Naive thymus-derived CD4-positive, alpha-beta T cell (primary cell): Measurements from ENCODE around the gene CPNE1. TPM values are rescaled to one million over a fixed set of nuclear protein-coding genes. Genes with fewer than 3 reads are reported as not detected.

Source experiments
- ATAC-seq: fragments of 150-1000 bp; cut with Tn5 transposase; 2 replicates; pipeline ENCODE4 v1.10.0; 2021; ENCODE audit warnings: mild to moderate bottlenecking, moderate library complexity
- CTCF ChIA-PET: fragments of 350-600 bp; sonication (Branson Sonifier 250); formaldehyde crosslinking; loops from one replicate; lab custom pipeline; 2021; ENCODE audit warnings: antibody characterized with exemption; lab: Charles Lee
- POLR2A ChIA-PET: fragments of 350-600 bp; sonication (Branson Sonifier 250); formaldehyde crosslinking; loops from one replicate; lab custom pipeline; 2021; ENCODE audit warnings: antibody characterized with exemption, inconsistent platforms; lab: Charles Lee
- DNase-seq, 9 donors: peaks; one replicate each; pipeline versions ENCODE4 v3.0.0 to v3.0.0-alpha.2; 2020 to 2022; ENCODE audit warnings: mixed read lengths in 1 of 9
- H3K27ac ChIP-seq: one replicate; pipeline ENCODE4 v1.7.0; 2013; ENCODE audit warnings: mild to moderate bottlenecking, low read depth, low read length, moderate library complexity
- H3K27me3 ChIP-seq, 2 donors: one replicate each; pipeline ENCODE4 v1.7.0; 2013; ENCODE audit warnings: low read length in 2 of 2, mild to moderate bottlenecking in 2 of 2, moderate library complexity in 2 of 2; ENCODE audit not compliant: control insufficient read depth in 2 of 2, insufficient read depth in 2 of 2
- H3K36me3 ChIP-seq, 3 experiments: 1 replicate in 2 of 3; 2 replicates in 1 of 3; pipeline ENCODE4 v1.7.0; 2013; ENCODE audit warnings: low read length in 3 of 3, mild to moderate bottlenecking in 3 of 3, moderate library complexity in 1 of 3; ENCODE audit not compliant: insufficient read depth in 3 of 3, control insufficient read depth in 2 of 3
- H3K4me1 ChIP-seq, 2 donors: one replicate each; pipeline ENCODE4 v1.7.0; 2013; ENCODE audit warnings: low read length in 2 of 2, mild to moderate bottlenecking in 2 of 2, moderate library complexity in 1 of 2; ENCODE audit not compliant: control insufficient read depth in 2 of 2, insufficient read depth in 2 of 2
- H3K4me3 ChIP-seq: 2 replicates; pipeline ENCODE4 v1.7.0; 2013; ENCODE audit warnings: mild to moderate bottlenecking, low read length
- H3K9me3 ChIP-seq, 3 experiments: 1 replicate in 2 of 3; 2 replicates in 1 of 3; pipeline ENCODE4 v1.7.0; 2013; ENCODE audit warnings: low read length in 3 of 3; ENCODE audit not compliant: control insufficient read depth in 2 of 3
- H3K27ac Mint-ChIP-seq, 9 donors: one replicate each; pipeline ENCODE4 v1.8.0; 2020 to 2022; ENCODE audit warnings: mixed read lengths in 9 of 9, mild to moderate bottlenecking in 8 of 9, moderate library complexity in 5 of 9, inconsistent platforms in 2 of 9
- H3K27me3 Mint-ChIP-seq, 5 donors: one replicate each; pipeline ENCODE4 v1.8.0; 2021 to 2022; ENCODE audit warnings: mixed read lengths in 5 of 5, mild to moderate bottlenecking in 1 of 5
- H3K36me3 Mint-ChIP-seq, 5 donors: one replicate each; pipeline ENCODE4 v1.8.0; 2020 to 2022; ENCODE audit warnings: mixed read lengths in 5 of 5, mild to moderate bottlenecking in 3 of 5, inconsistent platforms in 1 of 5
- H3K4me1 Mint-ChIP-seq, 7 donors: one replicate each; pipeline ENCODE4 v1.8.0; 2020 to 2022; ENCODE audit warnings: mixed read lengths in 7 of 7, mild to moderate bottlenecking in 3 of 7, inconsistent platforms in 1 of 7
- H3K4me3 Mint-ChIP-seq, 10 donors: one replicate each; pipeline ENCODE4 v1.8.0; 2020 to 2022; ENCODE audit warnings: mild to moderate bottlenecking in 10 of 10, mixed read lengths in 10 of 10, moderate library complexity in 6 of 10, inconsistent platforms in 2 of 10
- H3K9me3 Mint-ChIP-seq, 11 donors: one replicate each; pipeline ENCODE4 v1.8.0; 2020 to 2022; ENCODE audit warnings: mixed read lengths in 11 of 11, mild to moderate bottlenecking in 4 of 11, inconsistent platforms in 1 of 11, moderate library complexity in 1 of 11
- intact Hi-C, 2 donors: fragments of 100-400 bp; cut with micrococcal nuclease; formaldehyde crosslinking; loops; one replicate each; pipeline ENCODE4 v1.15.1; 2023
- polyA plus RNA-seq, 2 donors: library from polyadenylated mRNA; unstranded; fragments of 300-500 nt; fragmentation: Illumina TruSeq; gene quantifications; one replicate each; pipeline ENCODE4 v1.2.3, GENCODE V29; 2021
- total RNA-seq, 6 experiments: library from RNA in 5 of 6; stranded (reverse) in 5 of 6; gene quantifications; 1 replicate in 5 of 6; 2 replicates in 1 of 6; pipeline ENCODE4 v1.2.3 and lab custom pipeline; 2021 to 2026

Gene CPNE1
- total and polyA plus RNA-seq, 7 experiments from 2014 or later: 250 to 378 (median 305) TPM

DNA sequence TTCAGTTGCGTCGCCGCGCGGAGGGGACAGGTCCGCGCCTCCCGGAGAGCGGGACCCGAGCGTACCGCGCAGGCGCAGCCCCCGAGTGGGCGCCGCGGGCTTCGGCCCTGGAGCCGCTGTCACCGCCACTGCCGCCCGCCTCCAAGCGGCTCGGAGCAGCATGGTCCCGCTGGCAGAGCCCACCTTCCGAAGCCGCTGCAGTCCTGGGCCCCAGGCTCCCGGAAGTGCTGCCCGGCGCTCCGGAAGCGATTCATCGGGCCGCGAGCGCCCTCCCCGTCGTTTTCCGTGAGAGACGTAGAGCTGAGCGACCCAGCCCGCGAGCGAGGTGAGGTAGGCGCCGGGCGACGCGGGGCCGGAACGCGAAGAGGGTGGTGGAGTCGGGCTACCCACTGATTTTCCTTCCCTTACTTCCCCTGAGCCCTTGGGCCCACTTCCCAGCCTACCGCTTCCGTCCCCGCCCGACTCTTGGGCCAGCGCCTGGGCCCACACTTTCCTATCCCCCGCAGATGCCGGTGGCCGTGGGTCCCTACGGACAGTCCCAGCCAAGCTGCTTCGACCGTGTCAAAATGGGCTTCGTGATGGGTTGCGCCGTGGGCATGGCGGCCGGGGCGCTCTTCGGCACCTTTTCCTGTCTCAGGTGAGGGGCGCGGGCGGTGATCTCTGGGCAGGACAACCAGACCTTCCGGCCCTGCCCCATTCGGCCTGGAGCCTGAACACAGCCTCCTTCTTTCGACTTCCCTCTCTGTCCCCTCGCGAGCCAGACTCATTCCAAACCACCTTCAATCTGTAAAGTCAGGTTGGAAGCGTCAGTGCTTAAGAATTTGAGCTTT lies 34.6 kb upstream of the CPNE1 start, which contains the start of the genes NFS1 and ROMO1:
Gene NFS1 (minus strand): TSS at position 226 of the 830 bp plus-strand sequence. CDS start 64 bp downstream, at position 162.
Gene ROMO1 (plus strand): TSS at position 279 of the 830 bp plus-strand sequence. CDS start 228 bp downstream, at position 507.
- Mint-ChIP-seq H3K4me3 (peak within 1 kb of the TSS; percentile 90 to 99 (median 98)), H3K4me1 (peaks cover 15 to 66% (median 52%) of the 10 kb centered on the region in 7 donors), H3K36me3 (peaks cover 13 to 24% (median 17%) of the 10 kb centered on the region in 5 donors), H3K27me3 (no peaks in the 10 kb centered on the region), H3K9me3 (peaks cover 0 to 18% (median 0%) of the 10 kb centered on the region in 11 donors), H3K27ac (peak within 1 kb of the TSS; percentile 95 to 99 (median 97))
- Histone ChIP-seq H3K9me3 (no peaks in the 10 kb centered on the region), H3K4me3 (peak within 1 kb of the TSS; percentile 89), H3K4me1 (peaks cover 13 to 16% of the 10 kb centered on the region in 2 donors), H3K36me3 (peaks cover 9 to 39% (median 15%) of the 10 kb centered on the region in 3 experiments), H3K27me3 (no peaks in the 10 kb centered on the region), H3K27ac (peak within 1 kb of the TSS; percentile 87)
- POLR2A ChIA-PET: interaction anchor here (0.6 to 8.5 kb wide), 21 partner anchors 12 to 462 kb away, joined by 3 to 85 read pairs (median 4); partner anchors contain the start of genes CEP250, PHF20, RBM39 and SCAND1
- peak; percentile 71 to 87 (median 82) for DNase-seq
- peak; percentile 92 for ATAC-seq
- CTCF ChIA-PET: interaction anchor here (0.6 to 1.5 kb wide), 3 partner anchors 98 to 186 kb away, joined by 3 read pairs; no protein-coding TSS in a partner anchor
- intact Hi-C loops: loop anchor here (1.0 to 2.0 kb wide), 9 partner anchors 35 to 244 kb away; partner anchors contain the start of genes CPNE1 (in 2 of the 2), PHF20 (in 2 of the 2), RBM12 (in 2 of the 2) and RBM39 (in 2 of the 2)

DNA sequence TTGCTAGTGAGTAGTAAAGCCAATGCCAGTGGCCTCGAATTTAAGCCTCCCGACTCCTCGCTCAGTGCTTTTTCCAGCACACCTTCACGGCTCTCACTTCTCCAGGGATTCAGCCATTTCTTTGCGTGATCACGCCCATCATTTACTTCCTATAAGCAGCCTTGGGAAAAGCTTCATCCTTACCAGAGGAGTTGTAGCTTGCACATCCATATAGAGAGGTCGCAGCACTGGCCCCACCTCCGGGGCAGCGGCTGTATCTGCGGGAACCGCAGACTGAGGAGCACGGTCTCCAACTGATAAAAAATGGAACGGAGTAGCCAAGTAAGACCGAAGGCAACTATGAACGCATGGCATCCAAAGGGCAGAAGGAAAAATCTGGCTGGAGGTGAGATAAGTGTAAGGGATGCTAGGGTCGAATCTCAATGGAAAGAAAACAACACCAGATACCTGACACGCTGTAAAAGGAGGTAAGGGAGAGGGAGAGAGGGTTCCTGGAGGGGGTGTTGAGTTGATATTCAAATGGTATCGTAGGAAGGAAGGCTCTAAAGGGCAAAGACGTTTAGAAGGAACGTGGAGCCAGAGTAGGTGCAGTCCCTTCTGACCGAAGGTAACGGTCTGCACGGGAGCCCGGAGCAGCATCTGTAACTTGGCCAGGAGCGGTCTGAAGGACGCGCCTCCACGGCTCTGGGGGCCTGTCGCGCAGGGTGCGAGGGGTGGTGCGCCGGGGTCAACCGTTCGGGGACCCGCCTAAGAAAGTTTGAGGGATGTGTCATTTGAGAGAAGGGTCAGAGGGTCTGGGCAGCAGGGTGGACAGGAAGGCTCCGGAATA lies 33.8 kb upstream of the CPNE1 start:
- intact Hi-C loops: loop anchor here (1.0 to 2.0 kb wide), 10 partner anchors 34 to 243 kb away; partner anchors contain the start of genes CPNE1 (in 2 of the 2), PHF20 (in 2 of the 2), RBM12 (in 2 of the 2) and RBM39 (in 2 of the 2)
- ChIA-PET CTCF (interaction anchor here (1.5 kb wide), 1 partner anchor 187 kb away, joined by 3 read pairs; no protein-coding TSS in a partner anchor), POLR2A (interaction anchor here (0.6 to 8.5 kb wide), 12 partner anchors 16 to 256 kb away, joined by 3 to 85 read pairs (median 4); partner anchors contain the start of genes CEP250, PHF20, RBM39 and SCAND1)
- H3K4me1 Mint-ChIP-seq: peaks cover 15 to 59% (median 48%) of the 10 kb centered on the region in 7 donors
- Histone ChIP-seq H3K27ac (peak overlapping the region; percentile 87), H3K4me3 (peak overlapping the region; percentile 89), H3K36me3 (peaks cover 6 to 39% (median 9%) of the 10 kb centered on the region in 3 experiments), H3K9me3 (no peaks in the 10 kb centered on the region), H3K4me1 (peaks cover 13 to 16% of the 10 kb centered on the region in 2 donors), H3K27me3 (no peaks in the 10 kb centered on the region)
- peak overlapping the region; percentile 92 to 99 (median 95) for H3K27ac Mint-ChIP-seq
- ATAC-seq: peak; percentile 26
- DNase-seq: no peak
- H3K9me3 Mint-ChIP-seq: peaks cover 0 to 18% (median 0%) of the 10 kb centered on the region in 11 donors
- H3K27me3 Mint-ChIP-seq: no peaks in the 10 kb centered on the region
- H3K4me3 Mint-ChIP-seq: peak overlapping the region; percentile 90 to 99 (median 98)
- peaks cover 6 to 20% (median 12%) of the 10 kb centered on the region in 5 donors for H3K36me3 Mint-ChIP-seq

DNA sequence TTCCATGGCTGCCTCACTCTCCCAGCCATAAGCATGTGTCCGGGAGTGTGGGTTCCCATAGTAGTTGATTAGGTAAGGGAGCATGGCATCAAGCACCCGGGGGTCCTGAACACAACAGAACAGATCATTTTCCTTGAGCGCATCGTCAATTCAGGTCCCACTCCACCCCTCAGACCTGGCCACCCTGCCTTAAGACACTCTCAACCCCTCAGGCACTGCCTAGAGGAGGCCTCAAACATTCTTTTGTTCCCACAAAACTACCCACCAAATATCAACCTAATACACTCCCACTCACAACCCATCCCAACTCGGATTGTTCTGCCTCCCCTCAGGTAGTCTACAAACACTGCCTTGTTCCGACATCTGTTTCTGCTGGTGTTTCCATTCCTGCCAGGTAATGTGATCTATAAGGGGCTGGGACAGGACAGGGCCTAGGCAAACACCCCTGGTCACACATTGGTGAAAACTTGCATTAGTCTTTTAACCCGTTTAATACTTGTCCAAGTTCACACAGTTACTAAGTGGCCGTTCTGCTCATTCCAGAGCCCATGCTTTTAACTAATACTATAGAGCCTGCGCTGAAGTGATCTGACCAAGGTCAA lies 33.1 kb upstream of the CPNE1 start:
- H3K27ac Mint-ChIP-seq: peak overlapping the region; percentile 61 to 97 (median 94)
- Histone ChIP-seq H3K27me3 (no peaks in the 10 kb centered on the region), H3K4me3 (peak overlapping the region; percentile 89), H3K36me3 (peaks cover 4 to 45% (median 9%) of the 10 kb centered on the region in 3 experiments), H3K4me1 (peaks cover 13 to 16% of the 10 kb centered on the region in 2 donors), H3K27ac (peak overlapping the region; percentile 87), H3K9me3 (no peaks in the 10 kb centered on the region)
- no peaks in the 10 kb centered on the region for H3K27me3 Mint-ChIP-seq
- no peak for ATAC-seq
- H3K9me3 Mint-ChIP-seq: peaks cover 0 to 16% (median 0%) of the 10 kb centered on the region in 11 donors
- peaks cover 5 to 20% (median 11%) of the 10 kb centered on the region in 5 donors for H3K36me3 Mint-ChIP-seq
- CTCF ChIA-PET: no interaction called here
- intact Hi-C loops: loop anchor here (1.0 to 2.0 kb wide), 3 partner anchors 33 to 234 kb away; partner anchors contain the start of genes PHF20 (in 2 of the 2), CPNE1 (in 1 of the 2) and RBM12 (in 1 of the 2)
- POLR2A ChIA-PET: interaction anchor here (0.6 kb wide), 2 partner anchors 8 to 44 kb away, joined by 3 to 4 read pairs; partner anchors contain the start of gene RBM39
- peaks cover 16 to 54% (median 44%) of the 10 kb centered on the region in 7 donors for H3K4me1 Mint-ChIP-seq
- DNase-seq: no peak
- peak overlapping the region; percentile 90 to 99 (median 98) for H3K4me3 Mint-ChIP-seq

DNA sequence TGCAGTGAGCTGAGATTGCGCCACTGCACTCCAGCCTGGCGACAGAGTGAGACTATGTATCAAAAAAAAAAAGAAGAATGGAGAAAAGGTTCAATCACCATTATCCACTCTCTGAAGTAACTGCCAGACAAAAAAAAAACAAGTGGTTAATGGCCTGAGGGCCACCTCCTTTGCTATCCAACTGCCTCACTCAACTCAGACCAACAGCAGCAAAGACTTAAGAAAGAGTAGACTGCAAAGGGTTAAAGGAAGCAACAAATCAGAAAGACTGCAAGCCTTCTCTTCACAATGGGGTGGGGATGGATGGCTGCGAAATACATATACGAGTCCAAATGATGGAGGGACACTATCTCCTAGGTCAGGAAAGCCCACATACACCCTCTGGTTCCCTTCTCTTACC lies 31.3 kb upstream of the CPNE1 start:
- no peak for DNase-seq
- peak overlapping the region in 3 of 10 donors; percentile 9 to 40 (median 25) for H3K4me3 Mint-ChIP-seq
- H3K27ac Mint-ChIP-seq: peak overlapping the region in 2 of 9 donors; percentile 51 to 65
- intact Hi-C loops: no loop called here
- H3K4me3 ChIP-seq: no peak overlapping the region
- peaks cover 13 to 16% of the 10 kb centered on the region in 2 donors for H3K4me1 ChIP-seq
- no peak for ATAC-seq
- CTCF ChIA-PET: no interaction called here
- POLR2A ChIA-PET: interaction anchor here (0.6 to 1.6 kb wide), 2 partner anchors 16 to 31 kb away, joined by 4 to 5 read pairs; partner anchors contain the start of genes CPNE1 and RBM12
- H3K36me3 Mint-ChIP-seq: peaks cover 5 to 17% (median 11%) of the 10 kb centered on the region in 5 donors
- no peaks in the 10 kb centered on the region for H3K27me3 Mint-ChIP-seq
- no peaks in the 10 kb centered on the region for H3K27me3 ChIP-seq
- no peak overlapping the region for H3K27ac ChIP-seq
- H3K9me3 Mint-ChIP-seq: peaks cover 0 to 16% (median 0%) of the 10 kb centered on the region in 11 donors
- peaks cover 16 to 45% (median 38%) of the 10 kb centered on the region in 7 donors for H3K4me1 Mint-ChIP-seq
- no peaks in the 10 kb centered on the region for H3K9me3 ChIP-seq
- peaks cover 0 to 44% (median 9%) of the 10 kb centered on the region in 3 experiments for H3K36me3 ChIP-seq

DNA sequence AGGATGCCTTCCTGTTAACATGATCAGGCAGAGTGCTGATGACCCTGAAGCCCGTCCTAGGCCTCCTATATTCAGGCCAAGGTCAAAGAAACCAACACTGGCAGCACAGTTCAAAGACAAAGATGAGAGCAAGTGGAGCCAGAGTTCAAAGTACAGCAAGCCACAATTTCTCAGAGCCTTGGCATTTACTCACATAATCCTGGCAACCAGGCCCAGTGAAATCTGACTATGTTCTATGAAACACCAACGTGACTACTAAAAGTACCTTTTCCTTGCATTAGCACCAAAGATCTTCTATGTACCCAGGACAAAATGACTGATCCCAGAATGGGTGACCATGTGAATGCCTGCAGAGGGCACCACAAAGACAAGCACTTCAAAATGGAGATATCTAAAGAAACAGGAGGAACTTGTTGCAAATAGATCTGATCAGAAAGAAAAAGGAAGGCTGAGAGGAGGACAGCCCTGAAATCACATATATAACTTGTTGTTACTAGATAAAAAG lies 30.6 kb upstream of the CPNE1 start:
- intact Hi-C loops: no loop called here

More for the DNA sequence above, 30.6 kb upstream of the CPNE1 start:
- H3K27me3 Mint-ChIP-seq: no peaks in the 10 kb centered on the region
- POLR2A ChIA-PET: no interaction called here
- CTCF ChIA-PET: no interaction called here
- ATAC-seq (no peak), DNase-seq (no peak)
- peaks cover 0 to 12% (median 0%) of the 10 kb centered on the region in 11 donors for H3K9me3 Mint-ChIP-seq
- Histone ChIP-seq H3K9me3 (no peaks in the 10 kb centered on the region), H3K36me3 (peaks cover 0 to 49% (median 9%) of the 10 kb centered on the region in 3 experiments), H3K4me1 (peaks cover 12 to 14% of the 10 kb centered on the region in 2 donors), H3K4me3 (no peak overlapping the region), H3K27me3 (no peaks in the 10 kb centered on the region), H3K27ac (no peak overlapping the region)
- peaks cover 16 to 39% (median 37%) of the 10 kb centered on the region in 7 donors for H3K4me1 Mint-ChIP-seq
- no peak overlapping the region for H3K4me3 Mint-ChIP-seq
- H3K27ac Mint-ChIP-seq: peak overlapping the region in 4 of 9 donors; percentile 2 to 83 (median 44)
- H3K36me3 Mint-ChIP-seq: peaks cover 5 to 20% (median 17%) of the 10 kb centered on the region in 5 donors
